HG02610 (cell line): Measurements from ENCODE around the gene ZGPAT.
"Not testable (repeated sequence)": the region's sequence is repeated elsewhere in the genome, so short reads cannot be mapped to it uniquely, and the experiment has no call there.

Source experiments
- ATAC-seq: cut with Tn5 transposase; IDR thresholded peaks from one replicate; pipeline ENCODE4 v1.9.1; 2021; ENCODE audit warnings: mild to moderate bottlenecking, moderate library complexity; ENCODE audit not compliant: unreplicated experiment

Gene ZGPAT

GRCh38 chr20:63707558-63708300, at the start of gene ZGPAT, which contains the start of gene ARFRP1:
Gene ZGPAT, plus strand, starts transcription at chr20:63708039. Its CDS starts 542 bp downstream, at chr20:63708581.
Gene ARFRP1, minus strand, starts transcription at chr20:63707976. Its CDS starts 885 bp downstream, at chr20:63707091.
- peak; percentile 73 for ATAC-seq

- ATAC-seq: peak; percentile 10
These were observed 49.1 kb upstream of the ZGPAT start for GRCh38 chr20:63658749-63659187.

GRCh38 chr20:63659370-63659769, 48.5 kb upstream of the ZGPAT start:
- no peak for ATAC-seq

- ATAC-seq: not testable (repeated sequence)
These were observed 47.7 kb upstream of the ZGPAT start for GRCh38 chr20:63660174-63660573.

GRCh38 chr20:63660622-63661021, 47.2 kb upstream of the ZGPAT start:
- no peak for ATAC-seq

GRCh38 chr20:63661108-63661507, 46.7 kb upstream of the ZGPAT start:
- no peak for ATAC-seq

- ATAC-seq: no peak
These were observed 45.7 kb upstream of the ZGPAT start for GRCh38 chr20:63661959-63662812.

GRCh38 chr20:63662813-63663189, 45.0 kb upstream of the ZGPAT start:
- no peak for ATAC-seq

GRCh38 chr20:63663332-63664066, 44.3 kb upstream of the ZGPAT start:
- ATAC-seq: no peak

GRCh38 chr20:63664143-63664851, 43.5 kb upstream of the ZGPAT start:
- no peak for ATAC-seq

- ATAC-seq: no peak
These were observed 42.8 kb upstream of the ZGPAT start for GRCh38 chr20:63664861-63665594.

GRCh38 chr20:63665708-63666107, 42.1 kb upstream of the ZGPAT start:
- no peak for ATAC-seq

- ATAC-seq: no peak
These were observed 40.0 kb upstream of the ZGPAT start for GRCh38 chr20:63667858-63668257.

- no peak for ATAC-seq
These were observed 39.5 kb upstream of the ZGPAT start for GRCh38 chr20:63668351-63668750.

GRCh38 chr20:63671695-63672094, 36.1 kb upstream of the ZGPAT start:
- not testable (repeated sequence) for ATAC-seq

- ATAC-seq: no peak
These were observed 35.2 kb upstream of the ZGPAT start for GRCh38 chr20:63672666-63673065.

- ATAC-seq: no peak
These were observed 33.9 kb upstream of the ZGPAT start for GRCh38 chr20:63673951-63674350.

GRCh38 chr20:63675681-63676368, 32.0 kb upstream of the ZGPAT start:
- ATAC-seq: no peak

GRCh38 chr20:63678071-63678470, 29.8 kb upstream of the ZGPAT start:
- no peak for ATAC-seq
